Osteoblast (primary cell): Measurements from ENCODE around the gene EDEM1. TPM values are rescaled to one million over a fixed set of nuclear protein-coding genes. Genes with fewer than 3 reads are reported as not detected.
A peak's percentile ranks its signal among the peaks of the same experiment; 100 is the strongest.

Source experiments
- DNase-seq: peaks from one replicate; pipeline ENCODE4 v3.0.0; 2011; ENCODE audit warnings: low spot score, mixed read lengths; ENCODE audit not compliant: insufficient read length; ENCODE audit errors: missing footprints
- H2AFZ ChIP-seq: 2 replicates; pipeline ENCODE4 v1.6.0; 2011; ENCODE audit warnings: mild to moderate bottlenecking, low read length
- H3K27ac ChIP-seq: 2 replicates; pipeline ENCODE4 v1.5.1; 2011; ENCODE audit warnings: mild to moderate bottlenecking, low read depth, low read length, moderate library complexity
- H3K27me3 ChIP-seq: 2 replicates; pipeline ENCODE4 v1.6.0; 2012; ENCODE audit warnings: mild to moderate bottlenecking, control low read depth, inconsistent platforms, low read length, moderate library complexity; ENCODE audit not compliant: insufficient read depth
- H3K36me3 ChIP-seq: 2 replicates; pipeline ENCODE4 v1.5.1; 2011; ENCODE audit warnings: mild to moderate bottlenecking, low read length, control low read depth, moderate library complexity; ENCODE audit not compliant: insufficient read depth
- H3K4me1 ChIP-seq: 2 replicates; pipeline ENCODE4 v1.5.1; 2011; ENCODE audit warnings: mild to moderate bottlenecking, low read length, control low read depth, moderate library complexity; ENCODE audit not compliant: insufficient read depth
- H3K4me2 ChIP-seq: 2 replicates; pipeline ENCODE4 v1.6.0; 2011; ENCODE audit warnings: mild to moderate bottlenecking, low read length; ENCODE audit not compliant: insufficient read depth
- H3K4me3 ChIP-seq: fragments of 200-600 bp; sonication (generic); 3 replicates; pipeline ENCODE4 v1.5.1; 2012; ENCODE audit warnings: mild to moderate bottlenecking, low read length, inconsistent platforms; ENCODE audit not compliant: insufficient read depth
- H3K79me2 ChIP-seq: 2 replicates; pipeline ENCODE4 v1.6.0; 2012; ENCODE audit warnings: mild to moderate bottlenecking, low read length, control low read depth, inconsistent platforms; ENCODE audit not compliant: insufficient read depth
- H3K9me3 ChIP-seq: 2 replicates; pipeline ENCODE4 v1.5.1; 2011; ENCODE audit warnings: low read depth, low read length, control low read depth
- H4K20me1 ChIP-seq: 2 replicates; pipeline ENCODE4 v1.6.0; 2012; ENCODE audit warnings: mild to moderate bottlenecking, low read length, control low read depth; ENCODE audit not compliant: insufficient read depth
- CTCF ChIP-seq: IDR thresholded peaks from 2 replicates; pipeline ENCODE4 v1.5.1; 2011; ENCODE audit warnings: mild to moderate bottlenecking, low read depth, low read length, moderate library complexity; ENCODE audit errors: extremely low read depth
- total RNA-seq: library from RNA; depleted of rRNA; stranded (reverse); fragments of >200 nt; gene quantifications from 2 replicates; pipeline ENCODE4 v1.2.3, GENCODE V29; 2012

Gene EDEM1
- total RNA-seq, 1 donor = 38.7 TPM

- H3K4me3 ChIP-seq = no peak overlapping the region
- peak; percentile 59 for TF ChIP-seq CTCF
- no peaks in the 10 kb centered on the region for H3K4me1 ChIP-seq
- no peak overlapping the region for H3K4me2 ChIP-seq
- no peaks in the 10 kb centered on the region for H3K36me3 ChIP-seq
- no peak for DNase-seq
- H4K20me1 ChIP-seq = no peaks in the 10 kb centered on the region
- H3K9me3 ChIP-seq = no peaks in the 10 kb centered on the region
- peaks cover 19% of the 10 kb centered on the region for H3K27me3 ChIP-seq
- H2AFZ ChIP-seq = no peak overlapping the region
- H3K27ac ChIP-seq = no peak overlapping the region
- H3K79me2 ChIP-seq = no peaks in the 10 kb centered on the region
These were observed 39.3 kb downstream of the EDEM1 start for GRCh38 chr3:5226783-5227182.

- Histone ChIP-seq H4K20me1 (no peaks in the 10 kb centered on the region), H3K9me3 (no peaks in the 10 kb centered on the region), H3K79me2 (no peaks in the 10 kb centered on the region), H3K4me3 (no peak overlapping the region), H3K4me2 (no peak overlapping the region), H3K27me3 (peaks cover 19% of the 10 kb centered on the region), H2AFZ (no peak overlapping the region), H3K4me1 (no peaks in the 10 kb centered on the region), H3K36me3 (no peaks in the 10 kb centered on the region), H3K27ac (no peak overlapping the region)
- no peak for TF ChIP-seq CTCF
- DNase-seq = no peak
These were observed 40.3 kb downstream of the EDEM1 start for GRCh38 chr3:5227812-5228211.

GRCh38 chr3:5229414-5229813 lies 41.9 kb downstream of the EDEM1 start:
- H3K79me2 ChIP-seq = no peaks in the 10 kb centered on the region
- no peak overlapping the region for H3K27ac ChIP-seq
- H3K4me3 ChIP-seq = no peak overlapping the region
- no peaks in the 10 kb centered on the region for H4K20me1 ChIP-seq
- no peak overlapping the region for H2AFZ ChIP-seq
- no peaks in the 10 kb centered on the region for H3K4me1 ChIP-seq
- no peak for DNase-seq
- no peak overlapping the region for H3K4me2 ChIP-seq
- TF ChIP-seq CTCF = no peak
- peaks cover 19% of the 10 kb centered on the region for H3K27me3 ChIP-seq
- H3K36me3 ChIP-seq = no peaks in the 10 kb centered on the region
- H3K9me3 ChIP-seq = no peaks in the 10 kb centered on the region

- Histone ChIP-seq H3K27me3 (peaks cover 19% of the 10 kb centered on the region), H3K9me3 (no peaks in the 10 kb centered on the region), H3K27ac (no peak overlapping the region), H3K36me3 (no peaks in the 10 kb centered on the region), H2AFZ (no peak overlapping the region), H3K4me3 (no peak overlapping the region), H3K79me2 (no peaks in the 10 kb centered on the region), H3K4me2 (no peak overlapping the region), H3K4me1 (no peaks in the 10 kb centered on the region), H4K20me1 (no peaks in the 10 kb centered on the region)
- no peak for DNase-seq
- TF ChIP-seq CTCF = no peak
These were observed 43.6 kb downstream of the EDEM1 start for GRCh38 chr3:5231074-5231473.
